ENCODE results near the gene RPS18. TPM values are rescaled to one million over a fixed set of nuclear protein-coding genes. Genes with fewer than 3 reads are reported as not detected.

RPS18 gene
- total and polyA plus RNA-seq, 2 of the 13 experiments (the other 11 are each of a cell fraction or from before 2014, with no cell fraction given): 3,896 to 5,806 TPM

GRCh38 chr6:33279971-33280511 is 8.2 kb downstream of the RPS18 start (continued):
- TF ChIP-seq ZNF318 (CRISPR knock-in tag; IDR thresholded peaks at IDR 0.05): no peak
- no peak for TF ChIP-seq ZNF251 (CRISPR knock-in tag; IDR thresholded peaks at IDR 0.05)
- no peak for TF ChIP-seq ZNF382 (CRISPR knock-in tag; IDR thresholded peaks at IDR 0.05; ENCODE audit: borderline replicate concordance)
- TF ChIP-seq IRF2 (CRISPR knock-in tag; IDR thresholded peaks at IDR 0.05): peak; percentile 53; the same call in 1 of the 2 replicates
- TF ChIP-seq SNAI1 (CRISPR knock-in tag; IDR thresholded peaks at IDR 0.05; ENCODE audit: borderline replicate concordance): no peak
- no peak for TF ChIP-seq ZNF569 (CRISPR knock-in tag; IDR thresholded peaks at IDR 0.05; ENCODE audit: borderline replicate concordance)
- peak; percentile 31 for TF ChIP-seq ZNF574 (CRISPR knock-in tag; IDR thresholded peaks at IDR 0.05)
- no peak for TF ChIP-seq ZNF446 (CRISPR knock-in tag; IDR thresholded peaks at IDR 0.05)
- TF ChIP-seq ZNF644 (CRISPR knock-in tag; IDR thresholded peaks at IDR 0.05; ENCODE audit: low read depth): no peak
- TF ChIP-seq ZMYM4 (CRISPR knock-in tag; IDR thresholded peaks at IDR 0.05): peak; percentile 67
- peak; percentile 62; the same call in 1 of the 2 replicates for TF ChIP-seq ZBTB33 (CRISPR knock-in tag; IDR thresholded peaks at IDR 0.05)
- no peak for TF ChIP-seq ZNF784 (CRISPR knock-in tag; IDR thresholded peaks at IDR 0.05; ENCODE audit: borderline replicate concordance)
- no peak for TF ChIP-seq RAD51 (IDR thresholded peaks at IDR 0.05; ENCODE audit: borderline replicate concordance)
- no peak for TF ChIP-seq ZBTB7A (CRISPR knock-in tag; IDR thresholded peaks at IDR 0.05)
- TF ChIP-seq ZIK1 (CRISPR knock-in tag; IDR thresholded peaks at IDR 0.05; ENCODE audit: borderline replicate concordance, low read depth): no peak

All from HepG2 (cell line).